ENCODE results near the gene ZNF839. TPM values are rescaled to one million over a fixed set of nuclear protein-coding genes. Genes with fewer than 3 reads are reported as not detected.

Gene ZNF839
- total and polyA plus RNA-seq, 2 of the 4 experiments (the other 2 are of a cell fraction), result 5.7 to 10.7 TPM

DNA sequence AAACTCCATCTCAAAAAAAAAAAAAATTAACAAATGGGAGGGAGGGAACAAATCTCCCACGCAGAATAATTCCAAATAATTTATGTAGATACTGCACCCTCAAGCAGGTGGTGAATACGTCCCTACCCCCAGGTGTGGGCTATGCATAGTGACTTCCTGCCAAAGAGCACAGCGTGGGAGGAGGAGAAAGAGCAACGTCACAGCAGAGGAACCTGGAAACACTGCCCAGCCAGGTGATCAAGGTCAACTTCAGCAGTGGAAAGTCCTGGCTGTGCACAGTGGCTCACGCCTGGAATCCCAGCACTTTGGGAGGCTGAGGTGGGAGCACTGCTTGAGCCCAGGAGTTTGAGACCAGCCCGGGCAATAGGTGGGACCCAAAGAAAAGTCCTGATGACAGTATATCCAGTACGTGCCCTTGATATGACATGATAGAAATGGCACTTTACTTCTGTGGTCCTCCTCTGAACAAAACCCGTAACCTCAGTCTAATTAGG lies 33.6 kb downstream of the ZNF839 start:
- DNase-seq (no peak), ATAC-seq (ENCODE audit: low read depth) (no peak)
- H3K4me3 ChIP-seq (ENCODE audit: insufficient read depth, low read depth, low read length), result no peak overlapping the region
- H3K79me1 ChIP-seq (ENCODE audit: low read depth in 1 of 2, low read length in 2 of 2), result peaks cover 5 to 11% of the 10 kb centered on the region in 2 experiments; a peak in 3 of 4 replicates
- TF ChIP-seq SMC3 (IDR thresholded peaks at IDR 0.05; ENCODE audit: low read depth, low read length) (no peak), MXI1 (IDR thresholded peaks at IDR 0.05; ENCODE audit: borderline replicate concordance, low read depth, low read length) (no peak), RFX5 (IDR thresholded peaks at IDR 0.05; ENCODE audit: low read depth, low read length) (no peak), POLR2A (IDR thresholded peaks at IDR 0.05; ENCODE audit: low read depth, low read length) (no peak), CTCF (conservative IDR thresholded peaks at IDR 0.05; ENCODE audit: low read depth, low read length) (no peak), USF2 (IDR thresholded peaks at IDR 0.05; ENCODE audit: low read depth, low read length) (no peak), RAD21 (IDR thresholded peaks at IDR 0.05; ENCODE audit: low read length) (no peak)
- TF ChIP-seq, protein P1, sequence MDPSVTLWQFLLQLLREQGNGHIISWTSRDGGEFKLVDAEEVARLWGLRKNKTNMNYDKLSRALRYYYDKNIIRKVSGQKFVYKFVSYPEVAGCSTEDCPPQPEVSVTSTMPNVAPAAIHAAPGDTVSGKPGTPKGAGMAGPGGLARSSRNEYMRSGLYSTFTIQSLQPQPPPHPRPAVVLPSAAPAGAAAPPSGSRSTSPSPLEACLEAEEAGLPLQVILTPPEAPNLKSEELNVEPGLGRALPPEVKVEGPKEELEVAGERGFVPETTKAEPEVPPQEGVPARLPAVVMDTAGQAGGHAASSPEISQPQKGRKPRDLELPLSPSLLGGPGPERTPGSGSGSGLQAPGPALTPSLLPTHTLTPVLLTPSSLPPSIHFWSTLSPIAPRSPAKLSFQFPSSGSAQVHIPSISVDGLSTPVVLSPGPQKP (IDR thresholded peaks at IDR 0.05; ENCODE audit: borderline replicate concordance, low read depth, low read length), result no peak
- no peak overlapping the region for H4K8ac ChIP-seq (ENCODE audit: low read depth in 2 of 2, low read length in 2 of 2)
- POLR2A ChIA-PET (ENCODE audit: unreplicated experiment), result interaction anchor here (0.6 kb wide), 1 partner anchor 35 kb away, joined by 11 read pairs; no protein-coding TSS in a partner anchor
- no peak overlapping the region for H2BK5ac ChIP-seq (ENCODE audit: low read depth, low read length, poor library complexity, severe bottlenecking)
- peaks cover 9% of the 10 kb centered on the region for H3K9me1 ChIP-seq (ENCODE audit: insufficient read depth, low read length)
- peaks cover 42% of the 10 kb centered on the region for H3K36me3 ChIP-seq (ENCODE audit: control insufficient read depth, insufficient read depth, low read length)
- CTCF ChIA-PET, result interaction anchor here (0.6 kb wide), 1 partner anchor 17 kb away, joined by 3 read pairs; no protein-coding TSS in a partner anchor
- H4K20me1 ChIP-seq (ENCODE audit: insufficient read depth, low read length), result no peaks in the 10 kb centered on the region; the same call in 1 of the 2 replicates
- H3K4me2 ChIP-seq (ENCODE audit: low read depth, low read length), result no peak overlapping the region
- H2AFZ ChIP-seq (replicated peaks; ENCODE audit: low read length, poor library complexity), result no peak overlapping the region
- dilution Hi-C loops (cut with HindIII; ENCODE audit: low sequenced_read_pairs, unreplicated experiment) (no loop called here), intact Hi-C loops (cut with micrococcal nuclease) (no loop called here), in situ Hi-C loops (cut with MboI; ENCODE audit: low sequenced_read_pairs) (no loop called here)
- H4K5ac ChIP-seq (ENCODE audit: low read depth, low read length), result no peak overlapping the region
- 94% methylated on average over 3 of the region's 8 CpGs; no CpG with 5 or more reads in 1 of the 2 experiments for WGBS, 2 experiments (ENCODE audit: extremely low coverage in 2 of 2, insufficient read length in 1 of 2)
- H3K23ac ChIP-seq (ENCODE audit: low read depth, low read length), result no peak overlapping the region
- no peak overlapping the region for H3K4ac ChIP-seq (ENCODE audit: low read depth, low read length)
- no peak overlapping the region for H3K27ac ChIP-seq (ENCODE audit: insufficient read depth, low read length)
- H2AK5ac ChIP-seq (ENCODE audit: low read depth, low read length), result no peak overlapping the region
- H3K14ac ChIP-seq (replicated peaks; ENCODE audit: low read depth, low read length), result no peak overlapping the region
- BruUV-seq (replicated peaks), result no TSS peak
- no peaks in the 10 kb centered on the region for H3K4me1 ChIP-seq (ENCODE audit: control insufficient read depth, insufficient read depth, low read length)
- H3K9me3 ChIP-seq (ENCODE audit: control insufficient read depth, insufficient read depth, low read length), result no peaks in the 10 kb centered on the region
- no peak overlapping the region for H3K56ac ChIP-seq (ENCODE audit: extremely low read depth, insufficient read depth, low read length)
- H3K9ac ChIP-seq (ENCODE audit: low read depth, low read length), result no peak overlapping the region
- no peak overlapping the region for H2BK15ac ChIP-seq (ENCODE audit: low read depth, low read length)
- no peak overlapping the region for H2BK20ac ChIP-seq (ENCODE audit: low read depth, low read length)
- no peaks in the 10 kb centered on the region for H3K27me3 ChIP-seq (ENCODE audit: control insufficient read depth, insufficient read depth, low read length)
- H2AK9ac ChIP-seq (replicated peaks; ENCODE audit: low read depth, low read length, poor library complexity), result no peak overlapping the region
- no peak overlapping the region for H2BK120ac ChIP-seq (ENCODE audit: low read depth, low read length)
- no peak overlapping the region for H4K91ac ChIP-seq (ENCODE audit: insufficient read depth, low read depth, low read length)
- H3K18ac ChIP-seq (ENCODE audit: low read depth, low read length), result no peak overlapping the region

Measured in IMR-90 (cell line).